Epithelial cell of esophagus (primary cell): ENCODE measurements around the gene NT5M.

Experiments used
- DNase-seq: peaks from one replicate; pipeline ENCODE4 v3.0.0; 2010; ENCODE audit warnings: low read depth
- H3K4me3 ChIP-seq: 2 replicates; pipeline ENCODE4 v1.5.1; 2011; ENCODE audit warnings: mild to moderate bottlenecking, low read length, control low read depth
- CTCF ChIP-seq: IDR thresholded peaks from 2 replicates; pipeline ENCODE4 v1.5.1; 2011; ENCODE audit warnings: low read depth, mild to moderate bottlenecking, low read length, control low read depth, inconsistent platforms; ENCODE audit not compliant: insufficient read depth; ENCODE audit errors: missing control alignments

The NT5M gene

GRCh38 chr17:17367931-17368330 is 64.8 kb downstream of the NT5M start:
- no peak overlapping the region for H3K4me3 ChIP-seq
- no peak for DNase-seq
- TF ChIP-seq CTCF: no peak

- no peak for TF ChIP-seq CTCF
- no peak for DNase-seq
- H3K4me3 ChIP-seq: no peak overlapping the region
These were observed 67.5 kb downstream of the NT5M start for GRCh38 chr17:17370711-17371110.

- no peak for TF ChIP-seq CTCF
- no peak for DNase-seq
These were observed 69.8 kb downstream of the NT5M start for GRCh38 chr17:17372856-17373520.

GRCh38 chr17:17375841-17376240 is 72.7 kb downstream of the NT5M start:
- peak; percentile 19 for DNase-seq
- H3K4me3 ChIP-seq: no peak overlapping the region
- no peak for TF ChIP-seq CTCF

More at GRCh38 chr17:17372856-17373520, 69.8 kb downstream of the NT5M start:
- H3K4me3 ChIP-seq: no peak overlapping the region

- no peak overlapping the region for H3K4me3 ChIP-seq
- TF ChIP-seq CTCF: no peak
- no peak for DNase-seq
These were observed 73.2 kb downstream of the NT5M start for GRCh38 chr17:17376362-17376761.

GRCh38 chr17:17377071-17377967 is 74.1 kb downstream of the NT5M start:
- DNase-seq: no peak
- TF ChIP-seq CTCF: no peak
- H3K4me3 ChIP-seq: no peak overlapping the region
